ENCODE measurements around the gene RARA.

DNA sequence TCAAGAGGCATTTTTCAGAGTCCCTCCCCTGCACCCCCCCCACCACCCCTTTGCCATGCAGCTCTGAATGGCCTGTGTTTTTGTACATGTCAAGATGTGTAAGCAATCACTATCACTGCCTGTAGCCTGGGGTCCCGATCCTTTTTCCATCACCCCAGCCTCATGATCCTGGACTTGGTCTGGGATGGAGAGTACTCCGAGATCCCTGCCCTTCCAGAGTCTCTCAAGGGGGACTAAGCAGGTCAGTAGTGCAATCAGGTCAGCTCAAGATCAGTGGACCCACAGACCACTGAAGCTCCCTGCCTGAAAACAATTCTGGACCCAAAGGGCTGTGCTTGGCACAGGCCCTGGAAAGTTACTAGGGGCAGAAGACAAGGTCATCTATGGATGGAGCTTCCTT is 63.1 kb downstream of the RARA start:
- TF ChIP-seq ZNF2 (tag by site-specific recombination; IDR thresholded peaks at IDR 0.05) (no peak), ZNF157 (tag by site-specific recombination; IDR thresholded peaks at IDR 0.05) (no peak), HOXA7 (CRISPR knock-in tag; IDR thresholded peaks at IDR 0.05; ENCODE audit: borderline replicate concordance) (no peak), ZNF138 (tag by site-specific recombination; IDR thresholded peaks at IDR 0.05; ENCODE audit: borderline replicate concordance) (no peak), PRDM1 (tag by site-specific recombination; IDR thresholded peaks at IDR 0.05) (no peak)
